HepG2 (cell line): ENCODE results near the gene PPP1R1B. TPM values are rescaled to one million over a fixed set of nuclear protein-coding genes. Genes with fewer than 3 reads are reported as not detected.

Experiments used
- ATAC-seq: fragments of 200-7000 bp; cut with Tn5 transposase; 3 replicates; pipeline ENCODE4 v1.9.1; 2020; ENCODE audit warnings: mild to moderate bottlenecking, moderate library complexity
- BruUV-seq: library from RNA; stranded (reverse); fragments of 400-500 nt; replicated peaks from 2 replicates; lab custom pipeline; 2021; lab: Mats Ljungman, UMichigan
- CTCF ChIA-PET: fragments of 300-600 bp; formaldehyde crosslinking; extraction: SDS; loops from one replicate; lab custom pipeline; 2021; ENCODE audit warnings: low total read pairs, inconsistent platforms, low intra/inter-chr PET ratio; lab: Yijun Ruan, JAX
- POLR2A ChIA-PET: fragments of 350-600 bp; sonication (Branson Sonifier 250); formaldehyde crosslinking; loops from one replicate; lab custom pipeline; 2020; ENCODE audit warnings: antibody characterized with exemption, inconsistent platforms; lab: Yijun Ruan, JAX
- DNase-seq: peaks from one replicate; pipeline ENCODE4 v3.0.0-alpha.2; 2015; ENCODE audit warnings: low spot score
- FAIRE-seq: peaks from 3 replicates; lab custom pipeline; 2011; peaks lifted over from hg19 to GRCh38; lab: Jason Lieb, UNC
- H2AFZ ChIP-seq: one replicate; pipeline ENCODE4 v1.6.1; 2011; ENCODE audit warnings: low read length, inconsistent platforms
- H3K27ac ChIP-seq: fragments of 300-600 bp; 3 replicates; pipeline ENCODE4 v1.8.0; 2011; ENCODE audit warnings: mixed run types, mild to moderate bottlenecking, mixed read lengths, low read length, inconsistent platforms; ENCODE audit not compliant: insufficient read depth; ENCODE audit errors: extremely low read length
- H3K27me3 ChIP-seq, 2 experiments: fragments of 200-600 bp in 1 of 2; 2 replicates in 1 of 2; 3 replicates in 1 of 2; pipeline versions ENCODE4 v1.6.0 to v1.8.0; 2011; ENCODE audit warnings: low read length in 2 of 2, mild to moderate bottlenecking in 2 of 2, moderate library complexity in 2 of 2, inconsistent platforms in 1 of 2; ENCODE audit not compliant: insufficient read depth in 2 of 2, control insufficient read depth in 1 of 2
- H3K36me3 ChIP-seq, 2 experiments: fragments of 200-600 bp in 1 of 2; replicated peaks in 1 of 2; 2 replicates in 1 of 2; 3 replicates in 1 of 2; pipeline versions ENCODE4 v1.5.1 to v1.8.0; 2011; ENCODE audit warnings: low read length in 2 of 2, inconsistent platforms in 1 of 2; ENCODE audit not compliant: insufficient read depth in 2 of 2, control insufficient read depth in 1 of 2
- H3K4me1 ChIP-seq: 2 replicates; pipeline ENCODE4 v1.5.1; 2012; ENCODE audit warnings: low read length, inconsistent platforms; ENCODE audit not compliant: insufficient read depth
- H3K4me2 ChIP-seq: 2 replicates; pipeline ENCODE4 v1.6.0; 2011; ENCODE audit warnings: low read depth, low read length, inconsistent platforms
- H3K4me3 ChIP-seq, 3 experiments: fragments of 200-600 bp in 1 of 3; sonication (generic), shearing (Covaris generic) in 1 of 3; replicated peaks in 1 of 3; 2 replicates each; pipeline ENCODE4 v1.5.1; 2011 to 2016; ENCODE audit warnings: low read length in 3 of 3, inconsistent platforms in 2 of 3, low read depth in 2 of 3, mild to moderate bottlenecking in 2 of 3, control low read depth in 1 of 3, mixed read lengths in 1 of 3; ENCODE audit not compliant: insufficient read depth in 1 of 3
- H3K79me2 ChIP-seq: one replicate; pipeline ENCODE4 v1.6.1; 2011; ENCODE audit warnings: low read length, inconsistent platforms; ENCODE audit not compliant: insufficient read depth
- H3K9ac ChIP-seq: 2 replicates; pipeline ENCODE4 v1.6.0; 2011; ENCODE audit warnings: mild to moderate bottlenecking, low read depth, low read length, inconsistent platforms; ENCODE audit not compliant: insufficient read depth
- H3K9me3 ChIP-seq: 2 replicates; pipeline ENCODE4 v1.5.1; 2012; ENCODE audit warnings: mild to moderate bottlenecking, low read length
- H4K20me1 ChIP-seq: 2 replicates; pipeline ENCODE4 v1.6.0; 2011; ENCODE audit warnings: inconsistent platforms, mild to moderate bottlenecking, low read length, moderate library complexity; ENCODE audit not compliant: insufficient read depth
- BORCS8-MEF2B ChIP-seq: sonication (generic); formaldehyde crosslinking; IDR thresholded peaks from 2 replicates; pipeline ENCODE4 v1.8.0; 2022; ENCODE audit warnings: mild to moderate bottlenecking, missing genetic modification reagents
- FOXK2 ChIP-seq: fragments of 450-650 bp; IDR thresholded peaks from 2 replicates; pipeline ENCODE4 v1.6.1; 2016
- KLF16 ChIP-seq, 2 experiments: sonication (generic) in 1 of 2; formaldehyde crosslinking in 1 of 2; IDR thresholded peaks; 2 replicates each; pipeline versions ENCODE4 v1.6.1 to v1.8.0; 2016 to 2023; ENCODE audit warnings: missing genetic modification reagents in 2 of 2, missing compliant biosample characterization in 1 of 2
- NFAT5 ChIP-seq: sonication (generic); formaldehyde crosslinking; IDR thresholded peaks from 2 replicates; pipeline ENCODE4 v1.4.0; 2020; ENCODE audit warnings: missing genetic modification reagents
- POGZ ChIP-seq: sonication (generic); formaldehyde crosslinking; IDR thresholded peaks from 2 replicates; pipeline ENCODE4 v1.4.0; 2020; ENCODE audit warnings: mild to moderate bottlenecking, missing genetic modification reagents
- PRMT3 ChIP-seq: sonication (generic); formaldehyde crosslinking; IDR thresholded peaks from 2 replicates; pipeline ENCODE4 v1.8.1; 2022; ENCODE audit warnings: low read depth, mild to moderate bottlenecking, moderate library complexity, missing genetic modification reagents, borderline replicate concordance
- REST ChIP-seq, 2 experiments: IDR thresholded peaks; 2 replicates each; pipeline ENCODE4 v1.6.1; 2011 to 2012; ENCODE audit warnings: low read length in 2 of 2, borderline replicate concordance in 1 of 2, low read depth in 1 of 2, mild to moderate bottlenecking in 1 of 2, moderate library complexity in 1 of 2
- ZBTB26 ChIP-seq: IDR thresholded peaks from 2 replicates; pipeline ENCODE4 v1.6.1; 2016; ENCODE audit warnings: missing compliant biosample characterization, missing genetic modification reagents, borderline replicate concordance
- ZFP82 ChIP-seq: sonication (generic); formaldehyde crosslinking; IDR thresholded peaks from 2 replicates; pipeline ENCODE4 v1.5.1; 2020; ENCODE audit warnings: mild to moderate bottlenecking, missing genetic modification reagents, borderline replicate concordance
- ZNF414 ChIP-seq: sonication (generic); formaldehyde crosslinking; IDR thresholded peaks from 2 replicates; pipeline ENCODE4 v1.5.0; 2020; ENCODE audit warnings: missing genetic modification reagents
- WGBS: methylation state at CpG from one replicate; pipeline ENCODE4 v1.1.6; 2017; ENCODE audit warnings: low lambda C conversion rate; 5-methylcytosine and 5-hydroxymethylcytosine counted together
- in situ Hi-C: cut with HindIII; loops from 2 replicates; pipeline ENCODE4 v1.10.0; 2017; ENCODE audit warnings: low pct_unique_long_range_greater_than_20kb; ENCODE audit not compliant: extremely low pct_ligation_motif_present
- intact Hi-C: fragments of 100-400 bp; cut with micrococcal nuclease; formaldehyde crosslinking; loops from one replicate; pipeline ENCODE4 v1.10.0; 2022; ENCODE audit not compliant: unreplicated experiment
- polyA plus RNA-seq, 8 experiments: library from polyadenylated mRNA; depleted of rRNA in 3 of 8; stranded (reverse) in 7 of 8; unstranded in 1 of 8; fragments of >200 nt; fragmentation: Illumina TruSeq in 4 of 8; extraction: Trizol in 4 of 8; gene quantifications; 2 replicates each; pipeline versions ENCODE4 v1.2.1 to v1.2.3, GENCODE V29; 2011 to 2016; ENCODE audit warnings: low read depth in 4 of 8, missing spikeins in 1 of 8, mixed read lengths in 1 of 8; ENCODE audit not compliant: insufficient read depth in 1 of 8
- total RNA-seq, 5 experiments: library from RNA; depleted of rRNA; stranded (reverse); fragments of >200 nt; fragmentation: Illumina TruSeq; extraction: Trizol; gene quantifications; 2 replicates each; pipeline ENCODE4 v1.2.3, GENCODE V29; 2016; ENCODE audit warnings: low read depth in 1 of 5

Gene PPP1R1B
- total and polyA plus RNA-seq, 2 of the 13 experiments (the other 11 are each of a cell fraction or from before 2014, with no cell fraction given): 0.08 TPM; not detected in 1

GRCh38 chr17:39591958-39592954, 34.5 kb upstream of the PPP1R1B start:
- FAIRE-seq (peak; percentile 74), ATAC-seq (peak; percentile 63), DNase-seq (peak; percentile 68)
- no peak overlapping the region for H3K27ac ChIP-seq
- ChIA-PET POLR2A (no interaction called here), CTCF (no interaction called here)
- peaks cover 0 to 19% of the 10 kb centered on the region in 2 experiments; a peak in 4 of 5 replicates for H3K27me3 ChIP-seq
- in situ Hi-C loops: no loop called here
- no peak overlapping the region for H3K4me2 ChIP-seq
- H3K9me3 ChIP-seq: no peaks in the 10 kb centered on the region
- intact Hi-C loops: no loop called here
- H2AFZ ChIP-seq: no peak overlapping the region
- H3K4me3 ChIP-seq: no peak overlapping the region
- H4K20me1 ChIP-seq: 0 out of 2 replicates have a peak, but pooled peaks cover 4% of the 10 kb centered on the region
- no TSS peak for BruUV-seq
- H3K4me1 ChIP-seq: no peaks in the 10 kb centered on the region
- no peak overlapping the region for H3K9ac ChIP-seq
- WGBS: 4% methylated on average over 15 of the region's 22 CpGs
- H3K36me3 ChIP-seq: no peaks in the 10 kb centered on the region
- no peaks in the 10 kb centered on the region for H3K79me2 ChIP-seq
- TF ChIP-seq ZNF414 (CRISPR knock-in tag) (no peak), ZBTB26 (peak; percentile 75), NFAT5 (peak; percentile 82), POGZ (no peak), ZFP82 (no peak), FOXK2 (no peak), PRMT3 (CRISPR knock-in tag) (0 out of 2 replicates have a peak, but pooled peaks have one; percentile 60), REST (IDR thresholded peaks at IDR 0.05; ENCODE audit: borderline replicate concordance in 1 of 2, low read depth in 1 of 2, low read length in 2 of 2) (peak; percentile 80 to 96), KLF16 (CRISPR knock-in tag; IDR thresholded peaks at IDR 0.05) (peak in 1 of 2 experiments; percentile 79; a peak in 2 of 4 replicates), BORCS8-MEF2B (CRISPR knock-in tag) (peak; percentile 53; the same call in 1 of the 2 replicates)
